ENCODE measurements around the gene SLC16A3.

DNA sequence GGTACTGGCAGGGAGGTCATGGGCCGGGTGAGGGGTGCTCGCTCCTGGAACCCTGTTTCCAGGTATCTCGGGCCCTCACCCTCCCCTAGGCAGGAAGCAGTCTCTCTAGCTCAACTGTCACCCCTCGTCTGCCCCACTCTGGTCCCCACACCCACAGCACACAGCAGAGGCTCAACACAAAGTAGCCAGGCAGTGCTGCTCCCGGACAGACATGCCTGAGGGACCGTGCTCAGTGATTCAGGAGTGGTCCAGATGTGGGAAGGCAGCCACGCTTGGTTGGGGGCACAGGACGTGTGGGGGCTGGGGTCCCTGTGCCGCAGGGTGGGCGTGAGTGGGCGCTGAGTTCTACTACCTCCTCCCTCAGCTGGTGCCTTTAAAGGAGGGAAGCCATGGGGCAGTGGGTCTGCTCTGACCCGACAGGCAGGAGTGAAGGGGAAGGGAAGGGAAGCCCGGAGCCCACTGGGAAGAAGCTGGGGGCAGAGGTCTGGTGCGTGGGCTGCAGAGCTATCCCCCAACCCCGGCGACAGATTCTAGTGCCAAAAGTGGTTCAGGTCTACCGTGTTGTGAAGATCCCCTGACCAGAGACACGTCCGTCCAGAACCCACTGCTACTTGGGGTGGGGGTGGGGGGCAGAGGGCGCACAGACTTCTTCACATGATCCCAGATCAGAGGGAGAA is 11.8 kb downstream of the SLC16A3 start:
- no peak for TF ChIP-seq POLR2A (IDR thresholded peaks at IDR 0.05)
- TF ChIP-seq, protein P1, sequence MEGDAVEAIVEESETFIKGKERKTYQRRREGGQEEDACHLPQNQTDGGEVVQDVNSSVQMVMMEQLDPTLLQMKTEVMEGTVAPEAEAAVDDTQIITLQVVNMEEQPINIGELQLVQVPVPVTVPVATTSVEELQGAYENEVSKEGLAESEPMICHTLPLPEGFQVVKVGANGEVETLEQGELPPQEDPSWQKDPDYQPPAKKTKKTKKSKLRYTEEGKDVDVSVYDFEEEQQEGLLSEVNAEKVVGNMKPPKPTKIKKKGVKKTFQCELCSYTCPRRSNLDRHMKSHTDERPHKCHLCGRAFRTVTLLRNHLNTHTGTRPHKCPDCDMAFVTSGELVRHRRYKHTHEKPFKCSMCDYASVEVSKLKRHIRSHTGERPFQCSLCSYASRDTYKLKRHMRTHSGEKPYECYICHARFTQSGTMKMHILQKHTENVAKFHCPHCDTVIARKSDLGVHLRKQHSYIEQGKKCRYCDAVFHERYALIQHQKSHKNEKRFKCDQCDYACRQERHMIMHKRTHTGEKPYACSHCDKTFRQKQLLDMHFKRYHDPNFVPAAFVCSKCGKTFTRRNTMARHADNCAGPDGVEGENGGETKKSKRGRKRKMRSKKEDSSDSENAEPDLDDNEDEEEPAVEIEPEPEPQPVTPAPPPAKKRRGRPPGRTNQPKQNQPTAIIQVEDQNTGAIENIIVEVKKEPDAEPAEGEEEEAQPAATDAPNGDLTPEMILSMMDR (IDR thresholded peaks at IDR 0.05) = no peak

Measured in body of pancreas (tissue), 4 donors.